Measurements from ENCODE around the gene DNAJB7. TPM values are rescaled to one million over a fixed set of nuclear protein-coding genes. Genes with fewer than 3 reads are reported as not detected.
"Not testable (repeated sequence)": the region's sequence is repeated elsewhere in the genome, so short reads cannot be mapped to it uniquely, and the experiment has no call there.

Gene DNAJB7
- total RNA-seq, 1 donor, result not detected

DNA sequence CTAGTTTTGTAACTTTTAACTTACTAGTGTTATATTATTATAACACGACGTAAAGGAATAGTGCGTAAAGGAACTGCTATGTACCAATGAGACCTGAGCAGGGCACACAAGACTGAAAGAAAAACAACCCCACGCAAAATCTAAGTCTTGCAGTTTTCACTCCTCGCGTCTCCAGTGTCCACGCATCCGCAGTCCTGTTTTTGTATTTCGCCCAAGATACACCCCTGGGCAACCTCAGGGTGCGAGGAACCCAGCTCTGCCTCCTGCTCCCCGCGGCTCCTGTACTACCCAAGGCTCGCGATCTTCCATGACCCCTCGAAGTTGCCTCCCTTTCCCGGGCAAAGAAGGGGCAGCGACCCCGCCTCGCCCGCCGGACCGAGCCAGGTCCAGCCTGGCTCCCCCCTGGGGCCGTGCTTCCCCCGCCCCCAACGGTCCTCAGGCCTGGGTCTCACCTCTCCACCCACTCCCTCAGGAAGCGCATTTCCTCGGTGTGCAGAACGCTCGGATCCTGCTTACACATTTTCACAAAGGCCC lies 5.9 kb downstream of the DNAJB7 start:
- Histone ChIP-seq H3K27me3 (ENCODE audit: insufficient read depth, low read length) (no peaks in the 10 kb centered on the region), H3K79me2 (ENCODE audit: insufficient read depth, low read length) (peaks cover 94% of the 10 kb centered on the region), H3K9me3 (ENCODE audit: low read depth, low read length) (no peaks in the 10 kb centered on the region), H3K4me2 (ENCODE audit: insufficient read depth, low read length) (peak overlapping the region; percentile 98), H3K27ac (ENCODE audit: low read depth, low read length) (peak overlapping the region; percentile 97), H3K4me1 (ENCODE audit: insufficient read depth, low read length) (peaks cover 37% of the 10 kb centered on the region), H2AFZ (ENCODE audit: low read length) (peak overlapping the region; percentile 83), H3K4me3 (ENCODE audit: insufficient read depth, low read length) (peak overlapping the region; percentile 98), H4K20me1 (ENCODE audit: insufficient read depth, low read length) (peaks cover 16% of the 10 kb centered on the region), H3K36me3 (ENCODE audit: insufficient read depth, low read length) (no peaks in the 10 kb centered on the region)
- DNase-seq (ENCODE audit: insufficient read length, low spot score, missing footprints), result peak; percentile 81
- TF ChIP-seq, protein P1, sequence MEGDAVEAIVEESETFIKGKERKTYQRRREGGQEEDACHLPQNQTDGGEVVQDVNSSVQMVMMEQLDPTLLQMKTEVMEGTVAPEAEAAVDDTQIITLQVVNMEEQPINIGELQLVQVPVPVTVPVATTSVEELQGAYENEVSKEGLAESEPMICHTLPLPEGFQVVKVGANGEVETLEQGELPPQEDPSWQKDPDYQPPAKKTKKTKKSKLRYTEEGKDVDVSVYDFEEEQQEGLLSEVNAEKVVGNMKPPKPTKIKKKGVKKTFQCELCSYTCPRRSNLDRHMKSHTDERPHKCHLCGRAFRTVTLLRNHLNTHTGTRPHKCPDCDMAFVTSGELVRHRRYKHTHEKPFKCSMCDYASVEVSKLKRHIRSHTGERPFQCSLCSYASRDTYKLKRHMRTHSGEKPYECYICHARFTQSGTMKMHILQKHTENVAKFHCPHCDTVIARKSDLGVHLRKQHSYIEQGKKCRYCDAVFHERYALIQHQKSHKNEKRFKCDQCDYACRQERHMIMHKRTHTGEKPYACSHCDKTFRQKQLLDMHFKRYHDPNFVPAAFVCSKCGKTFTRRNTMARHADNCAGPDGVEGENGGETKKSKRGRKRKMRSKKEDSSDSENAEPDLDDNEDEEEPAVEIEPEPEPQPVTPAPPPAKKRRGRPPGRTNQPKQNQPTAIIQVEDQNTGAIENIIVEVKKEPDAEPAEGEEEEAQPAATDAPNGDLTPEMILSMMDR (IDR thresholded peaks at IDR 0.05; ENCODE audit: extremely low read depth, low read depth, low read length), result no peak

DNA sequence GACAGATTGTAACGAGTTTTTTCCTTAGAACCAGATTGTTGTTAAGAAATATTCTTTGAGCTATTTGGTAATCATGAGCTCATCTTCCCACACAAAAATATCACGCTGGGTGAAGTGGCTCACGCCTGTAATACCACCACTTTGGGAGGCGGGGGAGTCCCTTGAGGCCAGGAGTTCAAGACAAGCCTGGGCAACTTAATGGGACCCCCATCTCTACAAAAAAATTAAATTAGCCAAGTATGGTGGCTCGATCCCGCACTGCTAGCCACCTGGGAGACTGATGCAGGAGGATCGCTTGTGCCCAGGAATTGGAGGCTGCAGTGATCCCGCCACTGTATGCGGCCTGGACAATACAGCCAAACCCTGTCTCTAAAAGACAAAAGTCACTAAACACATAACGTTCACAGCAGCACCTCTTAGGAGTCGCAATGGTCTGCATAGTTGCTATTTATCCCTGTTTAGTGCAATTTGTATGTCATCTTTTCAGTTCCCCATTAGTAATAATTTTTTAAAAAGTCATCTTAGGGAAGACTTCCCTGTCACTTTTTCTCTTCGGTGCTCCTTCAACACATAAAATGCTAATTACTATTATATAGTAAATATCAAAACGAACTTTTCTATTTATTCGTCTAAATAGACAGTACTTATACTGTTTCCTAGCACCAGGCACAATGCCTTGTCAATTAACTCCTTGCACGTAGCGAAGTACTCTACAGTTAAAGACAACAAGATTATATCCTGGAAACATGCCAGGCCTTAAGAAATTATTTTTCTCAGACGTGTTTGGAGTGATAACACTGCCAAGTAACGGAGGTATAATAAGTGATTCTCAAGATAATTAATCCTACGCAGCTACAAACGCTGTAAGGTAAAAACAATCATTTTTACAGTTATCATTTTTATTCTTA lies 6.6 kb downstream of the DNAJB7 start:
- Histone ChIP-seq H3K79me2 (ENCODE audit: insufficient read depth, low read length) (peaks cover 94% of the 10 kb centered on the region), H3K4me3 (ENCODE audit: insufficient read depth, low read length) (peak overlapping the region; percentile 98), H3K36me3 (ENCODE audit: insufficient read depth, low read length) (peaks cover 2% of the 10 kb centered on the region), H2AFZ (ENCODE audit: low read length) (peak overlapping the region; percentile 83), H3K4me2 (ENCODE audit: insufficient read depth, low read length) (peak overlapping the region; percentile 98), H3K27ac (ENCODE audit: low read depth, low read length) (peak overlapping the region; percentile 97), H3K9me3 (ENCODE audit: low read depth, low read length) (no peaks in the 10 kb centered on the region), H4K20me1 (ENCODE audit: insufficient read depth, low read length) (peaks cover 16% of the 10 kb centered on the region), H3K4me1 (ENCODE audit: insufficient read depth, low read length) (peaks cover 34% of the 10 kb centered on the region), H3K27me3 (ENCODE audit: insufficient read depth, low read length) (no peaks in the 10 kb centered on the region)
- TF ChIP-seq, protein P1 (IDR thresholded peaks at IDR 0.05; ENCODE audit: extremely low read depth, low read depth, low read length), result no peak
- DNase-seq (ENCODE audit: insufficient read length, low spot score, missing footprints), result no peak

DNA sequence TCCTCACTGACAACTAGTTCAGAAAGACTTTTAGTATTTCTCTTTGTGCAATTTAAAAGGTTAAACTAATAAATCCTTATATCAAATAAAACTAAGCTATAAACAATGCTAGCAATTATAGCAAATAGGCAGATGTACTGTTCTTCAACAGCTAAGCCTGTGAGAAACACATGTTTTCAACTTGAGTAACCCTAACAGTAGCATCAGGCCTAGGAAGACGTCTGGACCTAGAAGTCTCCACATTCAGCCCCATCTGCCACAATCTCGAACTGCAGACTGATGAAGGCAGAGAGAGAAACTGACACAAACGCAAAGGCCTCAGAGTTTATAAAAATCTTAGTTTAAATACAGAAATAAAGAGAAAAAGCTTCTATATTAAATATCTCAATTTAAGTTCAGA lies 8.0 kb downstream of the DNAJB7 start:
- H2AFZ ChIP-seq (ENCODE audit: low read length), result no peak overlapping the region
- peaks cover 16% of the 10 kb centered on the region for H4K20me1 ChIP-seq (ENCODE audit: insufficient read depth, low read length)
- H3K9me3 ChIP-seq (ENCODE audit: low read depth, low read length), result no peaks in the 10 kb centered on the region
- no peak for DNase-seq (ENCODE audit: insufficient read length, low spot score, missing footprints)
- H3K79me2 ChIP-seq (ENCODE audit: insufficient read depth, low read length), result peaks cover 93% of the 10 kb centered on the region
- H3K36me3 ChIP-seq (ENCODE audit: insufficient read depth, low read length), result peaks cover 13% of the 10 kb centered on the region
- H3K4me3 ChIP-seq (ENCODE audit: insufficient read depth, low read length), result no peak overlapping the region
- no peaks in the 10 kb centered on the region for H3K27me3 ChIP-seq (ENCODE audit: insufficient read depth, low read length)
- H3K27ac ChIP-seq (ENCODE audit: low read depth, low read length), result peak overlapping the region; percentile 97
- peak overlapping the region; percentile 98 for H3K4me2 ChIP-seq (ENCODE audit: insufficient read depth, low read length)
- H3K4me1 ChIP-seq (ENCODE audit: insufficient read depth, low read length), result peaks cover 34% of the 10 kb centered on the region
- TF ChIP-seq, protein P1 (IDR thresholded peaks at IDR 0.05; ENCODE audit: extremely low read depth, low read depth, low read length), result no peak

DNA sequence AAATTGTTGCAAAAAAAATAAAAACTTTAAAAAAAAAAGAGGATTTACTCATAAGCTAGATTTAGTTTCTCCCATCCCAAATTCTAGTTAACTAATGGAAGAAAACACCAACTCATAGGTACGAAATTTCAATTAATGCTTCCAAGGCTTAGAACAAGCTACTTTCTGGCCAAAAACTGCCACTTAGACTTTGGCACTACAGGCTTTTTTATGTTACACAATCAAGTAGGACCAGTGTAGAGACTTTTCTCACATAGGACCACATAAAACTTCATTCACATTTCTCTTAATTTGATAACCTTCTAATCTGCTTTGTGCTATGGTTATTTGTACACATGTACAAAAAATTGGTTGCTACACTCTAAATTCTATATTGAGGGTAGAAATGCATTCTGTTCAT lies 8.6 kb downstream of the DNAJB7 start:
- no peak for DNase-seq (ENCODE audit: insufficient read length, low spot score, missing footprints)
- Histone ChIP-seq H2AFZ (ENCODE audit: low read length) (no peak overlapping the region), H3K4me2 (ENCODE audit: insufficient read depth, low read length) (peak overlapping the region; percentile 98), H3K4me3 (ENCODE audit: insufficient read depth, low read length) (peak overlapping the region; percentile 7), H3K36me3 (ENCODE audit: insufficient read depth, low read length) (peaks cover 19% of the 10 kb centered on the region), H3K4me1 (ENCODE audit: insufficient read depth, low read length) (peaks cover 34% of the 10 kb centered on the region), H4K20me1 (ENCODE audit: insufficient read depth, low read length) (peaks cover 16% of the 10 kb centered on the region), H3K9me3 (ENCODE audit: low read depth, low read length) (no peaks in the 10 kb centered on the region), H3K79me2 (ENCODE audit: insufficient read depth, low read length) (peaks cover 93% of the 10 kb centered on the region), H3K27ac (ENCODE audit: low read depth, low read length) (peak overlapping the region; percentile 97), H3K27me3 (ENCODE audit: insufficient read depth, low read length) (no peaks in the 10 kb centered on the region)
- TF ChIP-seq, protein P1 (IDR thresholded peaks at IDR 0.05; ENCODE audit: extremely low read depth, low read depth, low read length), result no peak

DNA sequence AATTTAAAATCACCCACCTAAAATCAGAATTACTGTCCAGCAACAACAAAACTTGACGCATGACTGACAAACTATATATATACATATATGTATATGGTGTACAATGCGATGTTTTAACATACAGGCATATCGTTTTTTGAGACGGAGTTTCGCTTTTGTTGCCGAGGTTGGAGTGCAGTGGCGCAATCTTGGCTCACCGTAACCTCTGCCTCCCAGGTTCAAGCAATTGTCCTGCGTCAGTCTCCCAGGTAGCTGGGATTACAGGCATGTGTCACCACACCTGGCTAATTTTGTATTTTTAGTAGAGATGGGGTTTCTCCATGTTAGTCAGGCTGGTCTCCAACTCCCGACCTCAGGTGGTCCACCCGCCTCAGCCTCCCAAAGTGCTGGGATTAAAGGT lies 16.1 kb downstream of the DNAJB7 start:
- peaks cover 13% of the 10 kb centered on the region for H4K20me1 ChIP-seq (ENCODE audit: insufficient read depth, low read length)
- H3K79me2 ChIP-seq (ENCODE audit: insufficient read depth, low read length), result peaks cover 93% of the 10 kb centered on the region
- not testable (repeated sequence) for H3K4me1 ChIP-seq (ENCODE audit: insufficient read depth, low read length); H3K27me3 ChIP-seq (ENCODE audit: insufficient read depth, low read length); H3K4me3 ChIP-seq (ENCODE audit: insufficient read depth, low read length); H3K27ac ChIP-seq (ENCODE audit: low read depth, low read length); DNase-seq (ENCODE audit: insufficient read length, low spot score, missing footprints); H3K4me2 ChIP-seq (ENCODE audit: insufficient read depth, low read length); H3K9me3 ChIP-seq (ENCODE audit: low read depth, low read length); H2AFZ ChIP-seq (ENCODE audit: low read length)
- H3K36me3 ChIP-seq (ENCODE audit: insufficient read depth, low read length), result peaks cover 82% of the 10 kb centered on the region
